Embryonic facial prominence (tissue), 1 donor: Measurements from ENCODE around the gene CHCHD1.
"Not testable (repeated sequence)": the region's sequence is repeated elsewhere in the genome, so short reads cannot be mapped to it uniquely, and the experiment has no call there.

Experiments used
- DNase-seq: peaks from one replicate; pipeline ENCODE4 v3.0.0-alpha.2; 2016; ENCODE audit errors: extremely low spot score

Gene CHCHD1

DNA sequence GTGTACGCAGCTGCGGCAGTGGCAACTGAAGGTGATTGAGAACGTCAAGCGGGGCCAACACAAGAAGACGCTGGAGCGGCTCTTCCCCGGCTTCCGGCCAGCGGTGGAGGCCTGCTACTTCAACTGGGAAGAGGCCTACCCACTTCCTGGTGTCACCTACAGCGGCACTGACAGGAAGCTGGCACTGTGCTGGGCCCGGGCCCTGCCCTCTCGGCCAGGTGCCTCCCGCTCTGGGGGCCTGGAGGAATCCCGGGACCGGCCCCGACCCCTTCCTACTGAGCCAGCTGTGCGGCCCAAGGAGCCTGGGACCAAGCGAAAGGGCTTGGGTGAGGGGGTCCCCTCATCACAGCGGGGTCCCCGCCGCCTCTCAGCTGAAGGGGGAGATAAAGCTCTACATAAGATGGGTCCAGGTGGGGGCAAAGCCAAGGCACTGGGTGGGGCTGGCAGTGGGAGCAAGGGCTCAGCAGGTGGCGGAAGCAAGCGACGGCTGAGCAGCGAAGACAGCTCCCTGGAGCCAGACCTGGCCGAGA lies 10.1 kb downstream of the CHCHD1 start:
- DNase-seq: no peak

GRCh38 chr10:73793456-73793855 lies 11.6 kb downstream of the CHCHD1 start:
- DNase-seq: no peak

DNA sequence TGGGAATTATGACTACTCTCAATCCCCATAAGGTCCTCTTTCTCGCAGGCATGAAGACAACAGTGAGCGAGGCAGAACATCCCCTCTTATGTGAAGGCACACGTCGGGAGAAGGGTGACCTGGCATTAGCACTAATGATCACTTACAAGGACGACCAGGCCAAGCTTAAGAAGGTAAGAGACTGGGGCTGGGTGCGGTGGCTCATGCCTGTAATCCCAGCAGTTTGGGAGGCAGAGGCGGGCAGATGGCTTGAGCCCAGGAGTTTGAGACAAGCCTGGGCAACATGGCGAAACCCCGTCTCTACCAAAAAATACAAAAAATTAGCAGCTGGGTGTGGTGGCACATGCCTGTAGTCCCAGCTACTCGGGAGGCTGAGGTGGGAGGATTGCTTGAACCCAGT lies 13.6 kb downstream of the CHCHD1 start:
- not testable (repeated sequence) for DNase-seq

- not testable (repeated sequence) for DNase-seq
These were observed 14.2 kb downstream of the CHCHD1 start for GRCh38 chr10:73796035-73796434.

DNA sequence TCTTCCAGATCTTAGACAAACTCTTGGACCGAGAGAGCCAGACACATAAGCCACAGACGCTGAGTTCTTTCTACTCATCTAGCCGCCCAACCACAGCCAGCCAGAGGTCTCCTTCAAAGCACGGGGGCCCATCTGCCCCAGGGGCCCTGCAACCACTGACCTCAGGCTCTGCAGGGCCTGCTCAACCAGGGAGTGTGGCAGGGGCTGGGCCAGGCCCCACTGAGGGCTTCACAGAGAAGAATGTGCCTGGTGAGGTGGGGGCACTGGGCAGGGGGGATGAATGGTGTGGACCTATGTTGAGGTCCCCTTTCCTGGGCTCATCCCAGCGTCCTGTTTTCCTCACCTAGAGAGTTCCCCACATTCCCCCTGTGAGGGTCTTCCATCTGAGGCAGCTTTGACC lies 14.9 kb downstream of the CHCHD1 start:
- DNase-seq: no peak

- DNase-seq: no peak
These were observed 15.6 kb downstream of the CHCHD1 start for GRCh38 chr10:73797324-73798025.

GRCh38 chr10:73798087-73798486 lies 16.2 kb downstream of the CHCHD1 start:
- no peak for DNase-seq

GRCh38 chr10:73798927-73799560 lies 17.2 kb downstream of the CHCHD1 start:
- DNase-seq: no peak

- no peak for DNase-seq
These were observed 18.2 kb downstream of the CHCHD1 start for GRCh38 chr10:73799899-73800559.

DNA sequence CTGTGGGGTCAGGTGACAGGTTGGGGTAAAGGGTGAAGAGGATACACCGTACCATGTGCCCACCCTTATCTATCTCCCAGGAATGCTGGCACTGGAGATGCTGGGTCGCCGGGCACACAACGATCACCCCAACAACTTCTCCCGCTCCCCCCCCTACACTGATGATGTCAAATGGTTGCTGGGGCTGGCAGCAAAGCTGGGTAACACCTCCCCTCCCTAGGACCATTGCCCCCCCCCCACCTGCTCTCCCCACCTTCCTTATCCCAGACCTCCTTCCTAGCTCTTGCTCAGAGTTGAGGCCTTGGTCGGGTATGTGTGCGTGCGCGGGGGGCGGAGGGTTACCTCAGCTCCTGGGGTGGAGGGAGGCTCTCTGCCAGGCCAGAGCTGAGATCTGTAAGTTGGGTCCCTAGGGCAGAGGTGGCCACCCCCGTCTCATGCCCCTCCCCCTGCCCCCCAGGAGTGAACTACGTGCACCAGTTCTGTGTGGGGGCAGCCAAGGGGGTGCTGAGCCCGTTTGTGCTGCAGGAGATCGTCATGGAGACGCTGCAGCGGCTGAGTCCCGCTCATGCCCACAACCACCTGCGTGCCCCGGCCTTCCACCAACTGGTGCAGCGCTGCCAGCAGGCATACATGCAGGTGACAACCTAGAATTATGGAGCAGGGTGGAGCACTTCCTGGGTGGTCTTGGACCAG lies 18.9 kb downstream of the CHCHD1 start:
- no peak for DNase-seq

- DNase-seq: no peak
These were observed 19.4 kb downstream of the CHCHD1 start for GRCh38 chr10:73801253-73801590.

DNA sequence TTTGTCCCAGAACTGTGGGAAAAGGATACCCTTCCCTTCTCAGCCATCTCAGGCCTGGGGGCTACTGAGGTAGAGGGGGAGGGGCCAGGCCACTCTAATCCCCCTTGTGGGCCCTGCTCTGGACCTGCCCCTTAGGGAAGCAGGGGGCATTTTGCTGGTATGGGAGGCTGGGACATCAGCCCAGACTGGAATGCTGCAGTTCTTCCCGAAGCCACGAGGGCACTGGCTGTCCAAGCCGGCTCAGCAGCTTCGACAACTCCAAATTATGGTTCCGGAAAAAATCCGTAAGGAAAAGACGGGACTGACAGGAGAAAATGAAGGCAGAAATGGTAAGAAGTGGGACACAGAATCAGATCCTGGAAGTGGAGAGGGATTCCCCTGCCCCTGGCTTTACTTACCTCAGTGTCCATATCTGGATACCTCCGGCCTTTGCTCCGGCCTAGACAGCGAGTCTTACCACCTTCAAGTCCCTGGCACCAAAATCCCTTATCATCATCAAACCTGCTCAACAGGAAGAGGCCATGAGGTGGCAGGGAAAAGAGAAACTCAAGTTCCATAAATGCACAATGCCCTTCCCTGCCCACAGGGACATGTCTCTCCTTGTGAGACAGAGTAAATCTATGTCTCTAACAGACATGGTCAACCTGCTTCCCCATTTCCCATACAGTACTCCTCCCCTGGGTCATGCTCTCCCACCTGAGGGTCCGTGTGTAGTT lies 20.6 kb downstream of the CHCHD1 start:
- no peak for DNase-seq

DNA sequence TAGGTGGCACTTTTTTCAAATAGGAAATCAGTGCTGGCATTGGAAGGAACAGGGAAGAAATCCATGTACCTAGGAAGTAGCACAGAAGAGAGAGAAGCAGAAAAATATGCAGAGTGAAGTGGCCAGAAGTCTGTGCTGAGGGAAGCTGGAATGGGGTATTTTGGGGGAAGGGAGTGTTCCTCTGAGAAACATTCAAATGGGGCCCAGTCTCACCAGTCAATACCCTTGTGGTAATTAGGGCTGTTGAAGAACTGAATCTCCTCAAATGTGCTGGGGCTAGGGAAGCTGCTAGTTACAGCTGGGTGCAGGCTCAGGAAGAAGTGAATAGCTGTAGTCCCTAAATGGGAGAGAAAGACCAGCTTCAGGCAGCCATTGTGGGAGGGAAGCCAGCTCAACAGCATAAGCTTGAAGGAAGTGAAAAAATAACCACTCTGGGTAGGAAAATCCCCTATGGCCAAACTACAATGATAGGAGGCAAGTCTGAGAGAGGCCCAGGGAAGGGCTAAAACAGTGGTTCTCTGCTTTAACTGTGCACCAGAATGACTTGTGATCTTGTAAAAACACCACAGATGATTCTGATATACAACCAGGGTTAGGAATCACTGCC lies 21.9 kb downstream of the CHCHD1 start:
- DNase-seq: no peak

GRCh38 chr10:73806176-73806950 lies 24.5 kb downstream of the CHCHD1 start:
- no peak for DNase-seq

DNA sequence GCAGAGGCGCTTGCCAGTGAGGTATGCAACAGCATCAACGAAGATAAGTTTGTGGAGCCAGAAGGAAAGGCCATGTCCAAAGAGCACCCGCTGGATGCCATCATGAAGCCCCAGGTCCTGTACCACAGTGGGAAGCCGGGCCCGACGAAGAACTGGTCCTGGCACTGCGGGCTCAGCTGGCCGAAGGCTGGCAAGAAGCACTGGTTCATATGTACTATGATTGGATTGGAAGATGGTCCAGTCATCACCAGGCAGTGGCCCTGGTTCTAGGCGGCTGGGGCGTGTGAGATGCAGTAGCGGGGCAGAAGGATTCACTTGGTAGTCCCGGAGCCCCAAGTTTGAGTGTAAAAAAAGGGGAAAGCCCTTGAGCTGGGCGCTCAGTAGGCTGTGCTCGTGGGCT lies 25.6 kb downstream of the CHCHD1 start:
- no peak for DNase-seq

GRCh38 chr10:73808021-73808815 lies 26.4 kb downstream of the CHCHD1 start:
- DNase-seq: no peak

DNA sequence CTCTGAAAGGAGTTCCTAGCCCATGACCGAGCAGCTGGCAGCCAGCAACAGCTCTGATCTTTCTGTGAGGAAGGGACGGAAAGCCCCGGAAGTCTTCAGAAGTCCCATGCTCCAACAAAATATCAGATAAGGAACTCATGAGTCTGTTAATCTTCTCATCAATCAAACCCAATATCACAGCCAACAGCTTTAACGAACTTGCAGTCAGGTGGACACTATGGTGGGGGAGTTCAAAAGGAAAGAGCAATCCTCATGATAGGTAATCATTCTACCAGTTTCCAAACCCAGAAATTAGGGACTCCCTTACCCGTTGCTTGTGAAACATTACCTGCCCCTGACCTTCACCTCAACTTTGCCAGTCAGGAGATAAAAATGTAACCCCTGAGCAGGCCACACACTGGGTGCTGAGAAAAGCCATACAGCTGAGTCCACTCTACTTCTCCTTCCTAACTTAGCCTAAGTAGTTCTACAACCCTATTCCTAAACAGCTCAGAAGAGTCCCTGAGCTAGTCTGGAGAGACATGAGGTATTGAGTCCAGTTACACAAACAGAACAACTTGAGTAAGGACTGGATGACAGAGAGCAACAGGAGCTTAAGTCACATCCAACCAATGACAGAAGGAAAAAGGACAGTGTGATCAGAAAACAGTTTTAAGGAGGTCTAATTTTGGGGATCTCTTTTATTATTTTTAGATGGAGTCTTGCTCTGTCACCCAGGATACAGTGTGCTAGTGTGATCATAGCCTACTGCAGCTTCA lies 27.4 kb downstream of the CHCHD1 start:
- no peak for DNase-seq

DNA sequence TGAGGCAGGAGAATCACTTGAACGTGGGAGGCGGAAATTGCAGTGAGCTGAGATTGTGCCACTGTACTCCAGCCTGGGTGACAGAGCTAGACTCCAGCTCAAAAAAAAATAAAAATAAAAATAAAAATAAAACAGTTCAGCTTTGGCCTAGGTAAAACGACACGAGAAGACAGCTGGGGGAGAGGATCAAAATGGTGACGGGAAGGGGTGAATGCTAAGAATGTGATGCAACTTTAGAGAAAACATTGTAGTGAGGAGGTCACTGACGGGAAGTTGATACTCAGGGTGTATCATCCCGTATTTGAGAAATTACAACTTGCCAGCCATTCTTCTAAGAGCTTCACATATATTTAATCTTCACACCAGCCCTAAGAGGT lies 28.5 kb downstream of the CHCHD1 start:
- no peak for DNase-seq
